ENCODE measurements around the gene PRKAG2.

GRCh38 chr7:151571471-151571870 is 305.4 kb downstream of the PRKAG2 start:
- TF ChIP-seq POLR2A (IDR thresholded peaks at IDR 0.05; ENCODE audit: low read depth, low read length), result no peak
- no peak for TF ChIP-seq TAF1 (IDR thresholded peaks at IDR 0.05; ENCODE audit: low read depth, low read length)
- TF ChIP-seq POLR2AphosphoS5 (IDR thresholded peaks at IDR 0.05; ENCODE audit: low read depth, low read length), result no peak
- TF ChIP-seq SPI1 (IDR thresholded peaks at IDR 0.05; ENCODE audit: low read depth, low read length), result no peak

All from GM12891 (cell line).